ENCODE results near the gene PAXX.

The PAXX gene

GRCh38 chr9:137030006-137030405 is 37.8 kb downstream of the PAXX start:
- in situ Hi-C loops (cut with HindIII; ENCODE audit: low sequenced_read_pairs): loop anchor here (25.0 kb wide), 1 partner anchor 218 kb away; the partner anchor contains the start of gene RABL6

GRCh38 chr9:137030538-137031527 is 38.6 kb downstream of the PAXX start:
- in situ Hi-C loops (cut with HindIII; ENCODE audit: low sequenced_read_pairs): loop anchor here (25.0 kb wide), 1 partner anchor 219 kb away; the partner anchor contains the start of gene RABL6

GRCh38 chr9:137031904-137032640 is 39.9 kb downstream of the PAXX start, which contains the start of gene FUT7:
TSS of gene FUT7 (minus strand) at chr9:137032088. CDS start at chr9:137031991, 97 bp downstream.
- in situ Hi-C loops (cut with HindIII; ENCODE audit: low sequenced_read_pairs): loop anchor here (25.0 kb wide), 1 partner anchor 220 kb away; the partner anchor contains the start of gene RABL6

GRCh38 chr9:137032858-137033257 is 40.6 kb downstream of the PAXX start:
- in situ Hi-C loops (cut with HindIII; ENCODE audit: low sequenced_read_pairs): loop anchor here (25.0 kb wide), 1 partner anchor 221 kb away; the partner anchor contains the start of gene RABL6

GRCh38 chr9:137033481-137033880 is 41.3 kb downstream of the PAXX start:
- in situ Hi-C loops (cut with HindIII; ENCODE audit: low sequenced_read_pairs): loop anchor here (25.0 kb wide), 1 partner anchor 221 kb away; the partner anchor contains the start of gene RABL6

GRCh38 chr9:137034039-137034708 is 42.0 kb downstream of the PAXX start:
- in situ Hi-C loops (cut with HindIII; ENCODE audit: low sequenced_read_pairs): loop anchor here (25.0 kb wide), 1 partner anchor 222 kb away; the partner anchor contains the start of gene RABL6

- in situ Hi-C loops (cut with HindIII; ENCODE audit: low sequenced_read_pairs): loop anchor here (25.0 kb wide), 1 partner anchor 223 kb away; the partner anchor contains the start of gene RABL6
Measured at GRCh38 chr9:137034709-137035506, 42.7 kb downstream of the PAXX start.

- in situ Hi-C loops (cut with HindIII; ENCODE audit: low sequenced_read_pairs): loop anchor here (25.0 kb wide), 1 partner anchor 223 kb away; the partner anchor contains the start of gene RABL6
Measured at GRCh38 chr9:137035507-137035834, 43.2 kb downstream of the PAXX start.

- in situ Hi-C loops (cut with HindIII; ENCODE audit: low sequenced_read_pairs): loop anchor here (25.0 kb wide), 1 partner anchor 224 kb away; the partner anchor contains the start of gene RABL6
Measured at GRCh38 chr9:137035937-137036336, 43.7 kb downstream of the PAXX start.

GRCh38 chr9:137037035-137037434 is 44.8 kb downstream of the PAXX start:
- in situ Hi-C loops (cut with HindIII; ENCODE audit: low sequenced_read_pairs): loop anchor here (25.0 kb wide), 1 partner anchor 225 kb away; the partner anchor contains the start of gene RABL6

- in situ Hi-C loops (cut with HindIII; ENCODE audit: low sequenced_read_pairs): loop anchor here (25.0 kb wide), 1 partner anchor 225 kb away; the partner anchor contains the start of gene RABL6
Measured at GRCh38 chr9:137037483-137037882, 45.3 kb downstream of the PAXX start.

- in situ Hi-C loops (cut with HindIII; ENCODE audit: low sequenced_read_pairs): loop anchor here (25.0 kb wide), 1 partner anchor 227 kb away; the partner anchor contains the start of gene RABL6
Measured at GRCh38 chr9:137038916-137039315, 46.7 kb downstream of the PAXX start.

GRCh38 chr9:137039611-137040366 is 47.6 kb downstream of the PAXX start:
- in situ Hi-C loops (cut with HindIII; ENCODE audit: low sequenced_read_pairs): loop anchor here (25.0 kb wide), 1 partner anchor 227 kb away; the partner anchor contains the start of gene RABL6

GRCh38 chr9:137040568-137040967 is 48.3 kb downstream of the PAXX start:
- in situ Hi-C loops (cut with HindIII; ENCODE audit: low sequenced_read_pairs): loop anchor here (25.0 kb wide), 1 partner anchor 228 kb away; the partner anchor contains the start of gene RABL6

GRCh38 chr9:137041124-137041523 is 48.9 kb downstream of the PAXX start:
- in situ Hi-C loops (cut with HindIII; ENCODE audit: low sequenced_read_pairs): loop anchor here (25.0 kb wide), 1 partner anchor 229 kb away; the partner anchor contains the start of gene RABL6

- in situ Hi-C loops (cut with HindIII; ENCODE audit: low sequenced_read_pairs): loop anchor here (25.0 kb wide), 1 partner anchor 231 kb away; the partner anchor contains the start of gene RABL6
Measured at GRCh38 chr9:137042751-137043727, 50.8 kb downstream of the PAXX start.

Data from DLD1 (cell line).